IMR-90 (cell line): ENCODE results near the gene ROBO1. TPM values are rescaled to one million over a fixed set of nuclear protein-coding genes. Genes with fewer than 3 reads are reported as not detected.

Experiments used
- ATAC-seq: fragments of 200-7000 bp; cut with Tn5 transposase; 2 replicates; pipeline ENCODE4 v1.9.1; 2020; ENCODE audit warnings: low read depth, mild to moderate bottlenecking, moderate library complexity
- BruUV-seq: library from RNA; stranded (reverse); fragments of 400-500 nt; replicated peaks from 2 replicates; lab custom pipeline; 2021; lab: Mats Ljungman, UMichigan
- CTCF ChIA-PET: fragments of 300-600 bp; formaldehyde crosslinking; extraction: SDS; loops from one replicate; lab custom pipeline; 2021; ENCODE audit warnings: antibody characterized with exemption; lab: Yijun Ruan, JAX
- POLR2A ChIA-PET: fragments of 300-600 bp; sonication (Branson Sonifier 250); formaldehyde crosslinking; loops from one replicate; lab custom pipeline; 2022; ENCODE audit warnings: antibody characterized with exemption; ENCODE audit not compliant: unreplicated experiment; lab: Charles Lee
- DNase-seq: peaks from one replicate; pipeline ENCODE4 v3.0.0; 2013
- H2AFZ ChIP-seq: replicated peaks from 2 replicates; pipeline ENCODE3; 2013; ENCODE audit warnings: low read length, mild to moderate bottlenecking; ENCODE audit not compliant: poor library complexity
- H2AK5ac ChIP-seq: 2 replicates; pipeline ENCODE4 v1.6.1; 2013; ENCODE audit warnings: low read depth, low read length, inconsistent platforms
- H2AK9ac ChIP-seq: replicated peaks from 2 replicates; pipeline ENCODE3; 2013; ENCODE audit warnings: mild to moderate bottlenecking, low read depth, low read length, moderate library complexity; ENCODE audit not compliant: poor library complexity
- H2BK120ac ChIP-seq: 2 replicates; pipeline ENCODE4 v1.6.1; 2013; ENCODE audit warnings: low read depth, low read length, inconsistent platforms
- H2BK15ac ChIP-seq: 3 replicates; pipeline ENCODE4 v1.6.1; 2013; ENCODE audit warnings: low read depth, low read length, inconsistent platforms
- H2BK20ac ChIP-seq: 2 replicates; pipeline ENCODE4 v1.6.1; 2013; ENCODE audit warnings: low read depth, mild to moderate bottlenecking, inconsistent platforms, low read length, moderate library complexity
- H2BK5ac ChIP-seq: 2 replicates; pipeline ENCODE4 v1.6.1; 2013; ENCODE audit warnings: mild to moderate bottlenecking, low read depth, low read length, inconsistent platforms; ENCODE audit not compliant: poor library complexity, severe bottlenecking
- H3K14ac ChIP-seq: replicated peaks from 2 replicates; pipeline ENCODE4 v1.6.1; 2013; ENCODE audit warnings: low read depth, low read length, inconsistent platforms
- H3K18ac ChIP-seq: 2 replicates; pipeline ENCODE4 v1.6.1; 2013; ENCODE audit warnings: low read depth, low read length, control low read depth
- H3K23ac ChIP-seq: 2 replicates; pipeline ENCODE4 v1.6.1; 2013; ENCODE audit warnings: low read depth, low read length, inconsistent platforms
- H3K27ac ChIP-seq: 2 replicates; pipeline ENCODE4 v1.5.1; 2013; ENCODE audit warnings: mild to moderate bottlenecking, control low read depth, low read length; ENCODE audit not compliant: insufficient read depth
- H3K27me3 ChIP-seq: 2 replicates; pipeline ENCODE4 v1.6.1; 2013; ENCODE audit warnings: low read length; ENCODE audit not compliant: control insufficient read depth, insufficient read depth
- H3K36me3 ChIP-seq: 2 replicates; pipeline ENCODE4 v1.6.1; 2013; ENCODE audit warnings: low read length, mixed read lengths; ENCODE audit not compliant: control insufficient read depth, insufficient read depth
- H3K4ac ChIP-seq: 2 replicates; pipeline ENCODE4 v1.6.1; 2013; ENCODE audit warnings: low read depth, low read length, inconsistent platforms
- H3K4me1 ChIP-seq: 2 replicates; pipeline ENCODE4 v1.6.1; 2013; ENCODE audit warnings: low read length, mixed read lengths; ENCODE audit not compliant: control insufficient read depth, insufficient read depth
- H3K4me2 ChIP-seq: 2 replicates; pipeline ENCODE4 v1.6.1; 2013; ENCODE audit warnings: low read depth, mild to moderate bottlenecking, control low read depth, low read length, moderate library complexity
- H3K4me3 ChIP-seq: 2 replicates; pipeline ENCODE4 v1.5.1; 2013; ENCODE audit warnings: low read depth, mild to moderate bottlenecking, control low read depth, low read length, moderate library complexity; ENCODE audit not compliant: insufficient read depth
- H3K56ac ChIP-seq: 2 replicates; pipeline ENCODE4 v1.6.1; 2013; ENCODE audit warnings: low read length, inconsistent platforms; ENCODE audit not compliant: insufficient read depth; ENCODE audit errors: extremely low read depth
- H3K79me1 ChIP-seq, 2 experiments: 2 replicates each; pipeline ENCODE4 v1.6.1; 2013; ENCODE audit warnings: low read length in 2 of 2, inconsistent platforms in 1 of 2, low read depth in 1 of 2
- H3K9ac ChIP-seq: 2 replicates; pipeline ENCODE4 v1.6.1; 2013; ENCODE audit warnings: low read depth, low read length, control low read depth
- H3K9me1 ChIP-seq: 2 replicates; pipeline ENCODE4 v1.6.1; 2013; ENCODE audit warnings: low read length, inconsistent platforms; ENCODE audit not compliant: insufficient read depth
- H3K9me3 ChIP-seq: 2 replicates; pipeline ENCODE4 v1.6.1; 2013; ENCODE audit warnings: low read length; ENCODE audit not compliant: control insufficient read depth, insufficient read depth
- H4K20me1 ChIP-seq: 2 replicates; pipeline ENCODE4 v1.6.1; 2013; ENCODE audit warnings: low read length, inconsistent platforms; ENCODE audit not compliant: insufficient read depth
- H4K5ac ChIP-seq: 2 replicates; pipeline ENCODE4 v1.6.1; 2013; ENCODE audit warnings: mild to moderate bottlenecking, low read depth, low read length, control low read depth
- H4K8ac ChIP-seq, 2 experiments: 2 replicates each; pipeline ENCODE4 v1.6.1; 2013; ENCODE audit warnings: low read depth in 2 of 2, low read length in 2 of 2, control low read depth in 1 of 2, inconsistent platforms in 1 of 2
- H4K91ac ChIP-seq: 2 replicates; pipeline ENCODE4 v1.6.1; 2013; ENCODE audit warnings: low read depth, low read length, inconsistent platforms; ENCODE audit not compliant: insufficient read depth
- CHD1 ChIP-seq: IDR thresholded peaks from 2 replicates; pipeline ENCODE4 v1.6.1; 2012; ENCODE audit warnings: low read depth, low read length, improper control_type of control experiment
- NFE2L2 ChIP-seq: fragments of 150-350 bp; IDR thresholded peaks from 2 replicates; pipeline ENCODE4 v1.6.1; 2016; ENCODE audit warnings: low read depth, mild to moderate bottlenecking, low read length
- RAD21 ChIP-seq: IDR thresholded peaks from 2 replicates; pipeline ENCODE4 v1.6.1; 2012; ENCODE audit warnings: low read length, improper control_type of control experiment
- dilution Hi-C: fragments of 300-500 bp; cut with HindIII; formaldehyde crosslinking; loops from one replicate; pipeline ENCODE4 v1.14.3; 2018; ENCODE audit warnings: low sequenced_read_pairs; ENCODE audit not compliant: unreplicated experiment
- in situ Hi-C: fragments of 300-500 bp; cut with MboI; formaldehyde crosslinking; loops from 3 replicates; pipeline ENCODE4 v1.14.3; 2019; ENCODE audit warnings: low sequenced_read_pairs, inconsistent platforms, mixed read lengths
- intact Hi-C: fragments of 100-400 bp; cut with micrococcal nuclease; formaldehyde crosslinking; loops from 2 replicates; pipeline ENCODE4 v1.10.0; 2022
- polyA plus RNA-seq, 3 experiments: library from polyadenylated mRNA; depleted of rRNA; stranded (reverse); fragments of >200 nt; gene quantifications; 2 replicates each; pipeline ENCODE4 v1.2.3, GENCODE V29; 2012; ENCODE audit warnings: low replicate concordance in 1 of 3
- total RNA-seq: library from RNA; depleted of rRNA; stranded (reverse); fragments of >200 nt; gene quantifications from 2 replicates; pipeline ENCODE4 v1.2.3, GENCODE V29; 2012

ROBO1 gene
- total and polyA plus RNA-seq, 2 of the 4 experiments (the other 2 are of a cell fraction), result 24.1 to 53.9 TPM

GRCh38 chr3:79737530-79737929 is 30.3 kb downstream of the ROBO1 start:
- no peaks in the 10 kb centered on the region for H3K79me1 ChIP-seq
- dilution Hi-C loops, result no loop called here
- intact Hi-C loops, result no loop called here
- H4K91ac ChIP-seq, result no peak overlapping the region
- no peaks in the 10 kb centered on the region; the same call in 1 of the 2 replicates for H3K9me3 ChIP-seq
- no peak overlapping the region for H2BK120ac ChIP-seq
- no peak overlapping the region for H3K14ac ChIP-seq
- H3K4me1 ChIP-seq, result no peaks in the 10 kb centered on the region
- H2AK5ac ChIP-seq, result no peak overlapping the region
- no peak overlapping the region for H3K27ac ChIP-seq
- no peak overlapping the region for H3K4me3 ChIP-seq
- no peak overlapping the region for H3K23ac ChIP-seq
- no peak for TF ChIP-seq NFE2L2
- TF ChIP-seq CHD1, result no peak
- no peak for TF ChIP-seq RAD21
- H2AK9ac ChIP-seq, result no peak overlapping the region
- H2AFZ ChIP-seq, result no peak overlapping the region
- no peak overlapping the region for H3K4me2 ChIP-seq
- H4K5ac ChIP-seq, result no peak overlapping the region
- no peak overlapping the region for H2BK20ac ChIP-seq
- in situ Hi-C loops, result no loop called here
- ATAC-seq (no peak), DNase-seq (no peak)
- H3K9me1 ChIP-seq, result no peaks in the 10 kb centered on the region
- no peak overlapping the region for H3K56ac ChIP-seq
- no peaks in the 10 kb centered on the region for H3K36me3 ChIP-seq
- BruUV-seq, result no TSS peak
- H4K20me1 ChIP-seq, result no peaks in the 10 kb centered on the region
- no peaks in the 10 kb centered on the region for H3K27me3 ChIP-seq
- no peak overlapping the region for H3K4ac ChIP-seq
- no peak overlapping the region for H2BK15ac ChIP-seq
- no peak overlapping the region for H3K18ac ChIP-seq
- POLR2A ChIA-PET, result no interaction called here
- H2BK5ac ChIP-seq, result no peak overlapping the region
- CTCF ChIA-PET, result no interaction called here
- H3K9ac ChIP-seq, result no peak overlapping the region
- H4K8ac ChIP-seq, result no peak overlapping the region
